ENCODE measurements around the gene IL1R2. TPM values are rescaled to one million over a fixed set of nuclear protein-coding genes. Genes with fewer than 3 reads are reported as not detected.

IL1R2 gene
- total and polyA plus RNA-seq, 2 experiments from 2014 or later = 0.22 to 1.2 TPM

GRCh38 chr2:101975171-101975870, 16.4 kb upstream of the IL1R2 start:
- DNase-seq = no peak
- Histone ChIP-seq H3K4me1 (ENCODE audit: insufficient read depth) (peaks cover 23% of the 10 kb centered on the region), H3K27ac (no peak overlapping the region)

DNA sequence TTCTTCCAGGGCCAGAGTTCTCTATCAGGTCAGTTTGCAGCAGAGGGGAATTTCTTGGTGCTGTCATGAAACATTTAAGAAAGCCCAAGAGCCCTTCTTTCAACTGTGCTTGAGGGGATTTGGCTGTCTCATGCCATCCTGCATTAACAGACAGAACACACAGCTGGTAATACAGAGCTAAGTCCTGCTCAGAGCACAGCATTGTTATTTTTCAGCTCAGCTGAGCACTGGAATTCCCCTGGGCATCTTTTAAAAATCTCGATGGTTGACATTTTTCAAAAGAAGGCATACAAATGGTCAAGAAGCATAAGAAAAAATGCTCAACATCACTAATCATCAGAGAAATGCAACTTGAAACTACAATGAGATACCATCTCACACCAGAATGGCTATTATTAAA, 14.9 kb upstream of the IL1R2 start:
- H3K27ac ChIP-seq = no peak overlapping the region
- H3K79me2 ChIP-seq (ENCODE audit: insufficient read depth) = no peaks in the 10 kb centered on the region
- 50% methylated on average over 1 of the region's 1 CpG for WGBS, 2 experiments (ENCODE audit: low coverage in 1 of 2, low lambda C conversion rate in 2 of 2, missing lambda C conversion rate in 2 of 2)
- no peaks in the 10 kb centered on the region for H3K9me2 ChIP-seq (ENCODE audit: insufficient read depth)
- H3F3A ChIP-seq (ENCODE audit: insufficient read depth) = peaks cover 22% of the 10 kb centered on the region
- no peaks in the 10 kb centered on the region for H3K36me3 ChIP-seq (ENCODE audit: low read depth)
- H3K4me2 ChIP-seq (ENCODE audit: unreplicated experiment) = no peak overlapping the region
- H3K9ac ChIP-seq = no peak overlapping the region
- in situ Hi-C loops (cut with MboI) = no loop called here
- H2AFZ ChIP-seq = no peak overlapping the region
- H3K4me1 ChIP-seq (ENCODE audit: insufficient read depth) = peaks cover 19% of the 10 kb centered on the region
- no peak overlapping the region for H3K4me3 ChIP-seq
- no peaks in the 10 kb centered on the region for H4K20me1 ChIP-seq (ENCODE audit: insufficient read depth)
- DNase-seq = no peak
- H3K27me3 ChIP-seq (replicated peaks; ENCODE audit: insufficient read depth) = no peaks in the 10 kb centered on the region
- TF ChIP-seq EZH2phosphoT487 (IDR thresholded peaks at IDR 0.05; ENCODE audit: insufficient read depth, low read depth) = no peak
- no peak for TF ChIP-seq EZH2 (IDR thresholded peaks at IDR 0.05; ENCODE audit: insufficient read depth, poor library complexity, severe bottlenecking)
- H3K9me3 ChIP-seq (ENCODE audit: low read depth) = no peaks in the 10 kb centered on the region

More at GRCh38 chr2:101975171-101975870, 16.4 kb upstream of the IL1R2 start:
- Histone ChIP-seq H3K79me2 (ENCODE audit: insufficient read depth) (no peaks in the 10 kb centered on the region), H2AFZ (no peak overlapping the region), H3K9me2 (ENCODE audit: insufficient read depth) (no peaks in the 10 kb centered on the region), H3K4me3 (no peak overlapping the region), H3K4me2 (ENCODE audit: unreplicated experiment) (no peak overlapping the region), H3K9me3 (ENCODE audit: low read depth) (no peaks in the 10 kb centered on the region), H3K36me3 (ENCODE audit: low read depth) (no peaks in the 10 kb centered on the region), H4K20me1 (ENCODE audit: insufficient read depth) (no peaks in the 10 kb centered on the region), H3K27me3 (replicated peaks; ENCODE audit: insufficient read depth) (no peaks in the 10 kb centered on the region), H3K9ac (no peak overlapping the region), H3F3A (ENCODE audit: insufficient read depth) (peaks cover 28% of the 10 kb centered on the region)
- TF ChIP-seq EZH2phosphoT487 (IDR thresholded peaks at IDR 0.05; ENCODE audit: insufficient read depth, low read depth) (no peak), EZH2 (IDR thresholded peaks at IDR 0.05; ENCODE audit: insufficient read depth, poor library complexity, severe bottlenecking) (no peak)
- WGBS, 2 experiments (ENCODE audit: low coverage in 1 of 2, low lambda C conversion rate in 2 of 2, missing lambda C conversion rate in 2 of 2) = 87 to 92% methylated on average over 17 of the region's 17 CpGs
- in situ Hi-C loops (cut with MboI) = no loop called here

DNA sequence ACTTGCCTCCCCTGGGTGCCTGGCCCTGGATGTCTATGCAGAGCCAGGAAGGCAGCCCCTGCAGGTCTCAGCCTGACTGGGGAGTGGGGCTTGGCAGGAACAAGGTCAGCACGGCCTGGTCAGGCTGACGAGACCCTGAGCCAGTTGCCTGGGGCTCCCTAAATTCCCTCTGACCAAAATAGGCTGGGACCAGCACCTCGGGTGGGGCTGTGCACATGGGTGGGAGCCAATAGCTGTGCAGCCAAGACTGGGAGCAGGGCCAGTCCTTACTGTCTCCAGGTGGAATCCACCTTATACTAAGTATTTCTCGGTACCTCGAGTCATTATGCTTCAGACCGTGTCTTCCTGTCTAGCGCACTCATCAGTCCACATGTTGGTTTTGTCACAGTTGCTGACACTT, 11.4 kb upstream of the IL1R2 start:
- no peak overlapping the region for H3K4me2 ChIP-seq (ENCODE audit: unreplicated experiment)
- in situ Hi-C loops (cut with MboI) = no loop called here
- TF ChIP-seq EZH2 (IDR thresholded peaks at IDR 0.05; ENCODE audit: insufficient read depth, poor library complexity, severe bottlenecking) (no peak), EZH2phosphoT487 (IDR thresholded peaks at IDR 0.05; ENCODE audit: insufficient read depth, low read depth) (no peak)
- no peak overlapping the region for H3K4me3 ChIP-seq
- no peaks in the 10 kb centered on the region for H3K4me1 ChIP-seq (ENCODE audit: insufficient read depth)
- H2AFZ ChIP-seq = no peak overlapping the region
- H3K9me2 ChIP-seq (ENCODE audit: insufficient read depth) = no peaks in the 10 kb centered on the region
- no peaks in the 10 kb centered on the region for H3K27me3 ChIP-seq (replicated peaks; ENCODE audit: insufficient read depth)
- 77 to 87% methylated on average over 7 of the region's 7 CpGs for WGBS, 2 experiments (ENCODE audit: low coverage in 1 of 2, low lambda C conversion rate in 2 of 2, missing lambda C conversion rate in 2 of 2)
- H4K20me1 ChIP-seq (ENCODE audit: insufficient read depth) = no peaks in the 10 kb centered on the region
- DNase-seq = no peak
- H3F3A ChIP-seq (ENCODE audit: insufficient read depth) = no peaks in the 10 kb centered on the region
- no peak overlapping the region for H3K9ac ChIP-seq
- no peaks in the 10 kb centered on the region for H3K36me3 ChIP-seq (ENCODE audit: low read depth)
- no peak overlapping the region for H3K27ac ChIP-seq
- no peaks in the 10 kb centered on the region for H3K79me2 ChIP-seq (ENCODE audit: insufficient read depth)
- no peaks in the 10 kb centered on the region for H3K9me3 ChIP-seq (ENCODE audit: low read depth)

DNA sequence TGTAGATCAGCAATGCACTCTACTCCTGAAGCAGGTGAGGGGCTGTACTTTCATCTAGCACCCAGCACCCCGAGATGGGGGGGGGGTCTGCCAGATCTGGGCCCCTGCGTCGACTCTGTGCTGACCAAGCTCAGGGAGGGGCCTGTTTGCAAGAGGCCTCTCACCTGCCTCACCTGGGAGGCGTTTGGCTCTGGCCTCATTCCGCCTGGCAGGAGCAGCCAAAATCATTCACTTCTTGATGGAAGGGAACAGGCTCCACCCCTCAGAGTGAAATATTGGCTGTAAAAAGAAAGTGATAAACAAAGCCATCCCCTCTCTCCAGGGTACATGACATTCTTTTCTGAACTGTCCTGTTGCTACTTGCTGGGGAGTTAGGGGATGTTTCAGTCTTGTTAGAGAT, 10.7 kb upstream of the IL1R2 start:
- Histone ChIP-seq H3K4me3 (no peak overlapping the region), H3K9ac (no peak overlapping the region), H3K9me2 (ENCODE audit: insufficient read depth) (no peaks in the 10 kb centered on the region), H3K4me2 (ENCODE audit: unreplicated experiment) (no peak overlapping the region), H3K36me3 (ENCODE audit: low read depth) (no peaks in the 10 kb centered on the region), H4K20me1 (ENCODE audit: insufficient read depth) (no peaks in the 10 kb centered on the region), H3K4me1 (ENCODE audit: insufficient read depth) (no peaks in the 10 kb centered on the region), H2AFZ (no peak overlapping the region), H3K79me2 (ENCODE audit: insufficient read depth) (no peaks in the 10 kb centered on the region), H3K27ac (no peak overlapping the region), H3F3A (ENCODE audit: insufficient read depth) (no peaks in the 10 kb centered on the region), H3K27me3 (replicated peaks; ENCODE audit: insufficient read depth) (no peaks in the 10 kb centered on the region), H3K9me3 (ENCODE audit: low read depth) (no peaks in the 10 kb centered on the region)
- no peak for DNase-seq
- TF ChIP-seq EZH2 (IDR thresholded peaks at IDR 0.05; ENCODE audit: insufficient read depth, poor library complexity, severe bottlenecking) = no peak
- TF ChIP-seq EZH2phosphoT487 (IDR thresholded peaks at IDR 0.05; ENCODE audit: insufficient read depth, low read depth) = no peak
- in situ Hi-C loops (cut with MboI) = no loop called here
- WGBS, 2 experiments (ENCODE audit: low coverage in 1 of 2, low lambda C conversion rate in 2 of 2, missing lambda C conversion rate in 2 of 2) = 66 to 84% methylated on average over 5 of the region's 5 CpGs
